NCI-H345 treated with DMSO at 0.1 percent for 48 hours (cell line): ENCODE data around the gene PRICKLE3.
"Not testable (repeated sequence)": the region's sequence is repeated elsewhere in the genome, so short reads cannot be mapped to it uniquely, and the experiment has no call there.

Experiments used
- DNase-seq: peaks from one replicate; lab custom pipeline; 2025; ENCODE audit not compliant: unreplicated experiment; lab: John Stamatoyannopoulos, UW

The PRICKLE3 gene

DNA sequence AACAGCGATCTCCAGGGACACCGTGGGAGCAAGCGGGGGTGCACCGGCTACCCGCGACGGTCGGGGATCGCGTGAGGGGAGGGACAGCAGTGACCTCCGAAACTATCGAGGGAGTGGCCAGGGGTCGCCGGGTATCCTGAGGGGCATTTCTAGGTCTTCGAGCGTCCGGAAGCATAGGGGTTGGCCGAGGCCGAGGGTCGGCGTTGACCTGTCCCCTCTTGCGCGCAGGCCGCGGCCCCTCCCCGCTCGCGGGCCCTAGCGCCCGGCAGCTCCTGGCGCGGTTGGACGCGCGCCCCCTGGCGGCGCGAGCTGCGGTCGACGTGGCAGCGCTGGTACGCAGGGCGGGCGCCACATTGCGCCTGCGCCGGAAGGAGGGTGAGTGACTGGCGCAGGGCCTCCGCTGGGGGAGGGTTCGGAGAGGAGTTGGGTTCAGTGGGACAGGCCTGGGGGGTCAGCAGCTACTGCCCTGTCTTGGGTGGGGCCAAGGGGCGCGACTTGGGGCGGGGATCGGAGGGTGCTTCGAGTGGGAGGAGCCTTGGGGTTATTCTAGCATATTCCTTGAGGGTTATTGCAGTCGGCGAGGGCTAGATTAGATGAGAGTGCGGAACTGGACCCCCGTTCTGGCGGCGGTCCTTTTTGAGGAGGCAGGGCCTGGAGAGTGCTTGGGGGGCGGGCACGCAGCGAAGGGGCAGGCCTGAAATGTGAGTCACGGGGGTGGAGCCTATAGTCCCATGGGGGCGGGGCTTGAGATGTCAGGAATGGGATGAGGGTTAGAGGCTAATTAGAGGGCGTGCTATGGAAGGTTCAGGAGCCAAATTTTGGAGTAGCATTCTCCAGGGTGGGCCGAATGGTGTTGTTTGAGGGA lies 22.4 kb downstream of the PRICKLE3 start:
- DNase-seq, result peak; percentile 43

DNA sequence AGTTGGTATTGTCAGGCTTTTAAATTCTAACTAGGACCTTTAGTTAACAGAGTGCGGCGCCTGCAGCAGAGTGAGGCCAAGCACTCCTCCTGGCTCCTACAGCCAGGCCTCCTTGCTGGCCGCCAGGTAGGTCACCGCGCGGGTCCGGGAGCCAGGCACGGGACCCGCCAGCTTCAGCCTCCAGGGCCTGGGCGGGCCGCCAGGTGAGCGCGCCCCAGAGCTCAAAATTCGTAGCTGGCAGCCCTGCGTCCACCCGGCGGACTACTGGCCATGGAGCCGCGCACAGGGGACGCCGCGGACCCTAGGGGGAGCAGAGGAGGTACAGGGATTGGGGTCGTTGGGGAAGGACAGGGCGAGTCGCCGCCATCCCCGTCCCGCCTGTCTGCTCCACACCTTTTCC lies 23.6 kb downstream of the PRICKLE3 start, which contains the start of gene MAGIX:
MAGIX (plus strand) TSS at position 139 of the 400 bp plus-strand sequence; CDS start at position 271, 132 bp downstream.
- no peak for DNase-seq

DNA sequence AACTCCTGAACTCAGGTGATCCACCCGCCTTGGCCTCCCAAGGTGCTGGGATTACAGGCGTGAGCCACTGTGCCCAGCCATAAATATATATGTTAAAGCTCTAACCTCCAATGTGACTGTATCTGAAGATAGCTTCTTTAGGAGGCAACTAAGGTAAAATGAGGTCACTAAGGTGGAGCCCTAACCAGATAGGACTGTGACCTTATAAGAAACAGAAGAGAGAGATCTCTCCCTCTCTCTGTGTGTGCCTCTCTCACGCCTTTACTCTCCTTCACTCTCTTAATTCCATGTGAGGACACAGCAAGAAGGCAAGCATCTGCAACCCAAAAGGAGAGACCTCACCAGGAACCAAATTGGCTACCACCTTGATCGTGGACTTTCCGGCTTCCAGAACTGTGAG lies 24.5 kb downstream of the PRICKLE3 start:
- no peak for DNase-seq

DNA sequence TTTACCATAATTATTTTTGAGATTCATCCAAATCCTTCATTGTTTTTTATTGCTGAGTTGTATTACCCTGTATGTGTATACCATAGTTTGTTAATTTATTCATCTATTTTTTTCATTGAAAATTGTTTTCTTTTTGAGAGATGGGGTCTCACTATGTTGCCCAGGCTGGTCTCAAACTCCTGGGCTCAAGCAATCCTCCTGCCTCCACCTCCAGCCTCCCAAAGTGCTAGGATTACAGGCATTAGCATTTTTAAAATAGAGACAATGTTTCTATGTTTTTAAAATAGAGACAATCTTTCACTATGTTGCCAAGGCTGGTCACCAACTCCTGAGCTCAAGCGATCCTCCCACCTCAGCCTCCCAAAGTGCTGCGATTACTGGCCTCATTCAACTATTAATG lies 25.3 kb downstream of the PRICKLE3 start:
- DNase-seq, result no peak

DNA sequence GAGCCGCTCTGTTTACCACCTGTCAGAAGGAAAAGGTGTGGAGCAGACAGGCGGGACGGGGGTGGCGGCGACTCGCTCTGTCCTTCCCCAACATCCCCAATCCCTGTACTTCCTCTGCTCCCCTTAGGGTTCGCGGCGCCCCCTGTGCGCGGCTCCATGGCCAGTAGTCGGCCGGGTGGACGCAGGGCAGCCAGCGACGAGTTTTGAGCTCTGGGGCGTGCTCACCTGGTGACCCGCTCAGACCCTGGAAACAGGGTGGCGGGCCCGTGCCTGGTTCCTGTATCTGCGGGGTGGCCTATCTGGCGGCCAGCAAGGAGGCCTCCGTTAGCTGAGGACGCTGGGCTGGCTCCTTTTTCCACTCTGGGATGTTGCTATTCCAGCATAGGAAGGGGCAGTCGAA lies 29.0 kb downstream of the PRICKLE3 start:
- DNase-seq, result no peak

DNA sequence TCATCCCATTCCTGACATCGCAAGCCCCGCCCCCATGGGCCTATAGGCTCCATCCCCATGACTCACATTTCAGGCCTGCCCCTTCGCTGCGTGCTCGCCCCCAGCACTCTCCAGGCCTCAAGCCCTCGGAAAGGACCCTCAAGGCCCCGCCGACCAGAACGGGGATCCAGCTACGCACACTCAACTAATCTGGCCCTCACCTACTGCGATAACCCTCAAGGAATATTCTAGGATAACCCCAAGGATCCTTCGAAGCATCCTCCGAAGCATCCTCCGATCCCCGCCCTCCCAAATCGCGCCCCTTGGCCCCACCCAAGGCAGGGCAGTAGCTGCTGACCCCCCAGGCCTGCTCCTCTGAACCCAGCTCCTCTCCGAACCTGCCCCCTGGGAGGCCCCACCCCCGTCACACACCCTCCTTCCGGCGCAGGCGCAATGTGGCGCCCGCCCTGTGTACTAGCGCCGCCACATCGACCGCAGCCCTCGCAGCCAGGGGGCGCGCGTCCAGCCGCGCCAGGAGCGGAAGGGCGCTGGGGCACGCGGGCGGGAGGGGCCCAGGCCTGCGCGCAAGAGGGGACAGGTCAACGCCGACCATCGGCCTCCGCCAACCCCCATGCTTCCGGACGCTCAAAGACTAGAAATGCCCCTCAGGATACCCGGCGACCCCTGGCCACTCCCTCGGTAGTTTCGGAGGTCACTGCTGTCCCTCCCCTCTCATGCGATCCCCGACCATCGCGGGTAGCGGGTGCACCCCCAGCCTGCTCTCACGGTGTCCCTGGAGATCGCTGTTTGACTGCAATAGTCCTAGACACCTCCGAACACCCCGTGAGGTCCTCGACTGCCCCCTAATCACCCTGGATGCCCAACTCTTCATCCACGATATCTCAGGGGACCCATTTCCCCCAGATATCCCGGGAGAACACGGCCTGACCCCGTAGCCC lies 30.0 kb downstream of the PRICKLE3 start:
- DNase-seq, result peak; percentile 76

DNA sequence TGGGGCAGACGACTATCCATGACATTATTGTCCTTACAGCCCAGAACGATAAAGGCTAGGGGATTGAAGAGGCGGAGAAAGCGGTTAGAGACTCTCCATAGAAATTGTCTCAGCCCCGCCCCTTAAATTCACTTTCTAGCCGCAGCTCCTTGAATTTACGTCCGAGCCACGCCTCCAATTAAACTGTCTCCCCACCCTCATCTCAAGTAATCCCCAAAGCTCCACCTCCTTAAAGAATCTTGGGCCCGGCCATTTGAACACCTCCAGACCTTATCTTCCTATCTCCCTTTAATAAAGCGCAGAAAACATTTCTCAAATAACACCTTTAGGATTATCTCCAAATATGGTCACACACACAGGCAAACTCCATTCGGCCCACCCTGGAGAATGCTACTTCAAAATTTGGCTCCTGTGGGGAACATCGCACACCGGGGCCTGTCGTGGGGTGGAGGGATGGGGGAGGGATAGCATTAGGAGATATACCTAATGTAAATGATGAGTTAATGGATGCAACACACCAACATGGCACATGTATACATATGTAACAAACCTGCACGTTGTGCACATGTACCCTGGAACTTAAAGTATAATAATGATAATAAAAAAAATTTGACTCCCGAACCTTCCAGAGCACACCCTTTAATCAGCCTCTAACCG lies 30.8 kb downstream of the PRICKLE3 start:
- no peak for DNase-seq

DNA sequence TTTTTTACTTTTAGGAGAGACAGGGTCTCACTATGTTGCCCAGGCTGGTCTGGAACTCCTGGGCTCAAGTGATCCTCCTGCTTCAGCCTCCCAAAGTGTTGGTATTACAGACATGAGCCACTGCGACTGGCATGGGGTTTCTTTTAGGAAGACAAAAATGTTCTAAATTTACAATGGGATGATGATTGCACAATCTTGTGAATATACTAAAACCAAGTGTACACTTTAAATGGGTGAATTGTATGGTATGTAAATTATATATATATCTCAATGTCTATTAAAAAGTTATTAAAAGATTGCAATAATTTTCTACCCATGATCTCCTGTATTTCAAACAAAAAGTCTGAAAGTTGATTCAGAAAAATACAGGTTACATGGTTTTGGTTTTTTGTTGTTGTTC lies 32.7 kb downstream of the PRICKLE3 start:
- no peak for DNase-seq

DNA sequence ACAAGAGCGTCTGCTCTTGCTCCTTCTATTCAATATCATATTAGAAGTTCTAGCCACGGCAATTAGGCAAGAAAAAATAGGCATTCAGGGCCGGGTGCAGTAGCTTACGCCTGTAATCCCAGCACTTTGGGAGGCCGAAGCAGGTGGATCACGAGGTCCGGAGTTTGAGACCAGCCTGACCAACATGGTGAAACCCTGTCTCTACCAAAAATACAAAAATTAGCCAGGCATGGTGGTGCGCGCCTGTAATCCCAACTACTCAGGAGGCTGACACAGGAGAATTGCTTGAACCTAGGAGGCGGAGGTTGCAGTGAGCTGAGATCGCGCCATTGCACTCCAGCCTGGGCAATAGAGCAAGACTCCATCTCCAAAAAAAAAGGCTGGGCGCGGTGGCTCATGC lies 36.9 kb downstream of the PRICKLE3 start:
- not testable (repeated sequence) for DNase-seq

DNA sequence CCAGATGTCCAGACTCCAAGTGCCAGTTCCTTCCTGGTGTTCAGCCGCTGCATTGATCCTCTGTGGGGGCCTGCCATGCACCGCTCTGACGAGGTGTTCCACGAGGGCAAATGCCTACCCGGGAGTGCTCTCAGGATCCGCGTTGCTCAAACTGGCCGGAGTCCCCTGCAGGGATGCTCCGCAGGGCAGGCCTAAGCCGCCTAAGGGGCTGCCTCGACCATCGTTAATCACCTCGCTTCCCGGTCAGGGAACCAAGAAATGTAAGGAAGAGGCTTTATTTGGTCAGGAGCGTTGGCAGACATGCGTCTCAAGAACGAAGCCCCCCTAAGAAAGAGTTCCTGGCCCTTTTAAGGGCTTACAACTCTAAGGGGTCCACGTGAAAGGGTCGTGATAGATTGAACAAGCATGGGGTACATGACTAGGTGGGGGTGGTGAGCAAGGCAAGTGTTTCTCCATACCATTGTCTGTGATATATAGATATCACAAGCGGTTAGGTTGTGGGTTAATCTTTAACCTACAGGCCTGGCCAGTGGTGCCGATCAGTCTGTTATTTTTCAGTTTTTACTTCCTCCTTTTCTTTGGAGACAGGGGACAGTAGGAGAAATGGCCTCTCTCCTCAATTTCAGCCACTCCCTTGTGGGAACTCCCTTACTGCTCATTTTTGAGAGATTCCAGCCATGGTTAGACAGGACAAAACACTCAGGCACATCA lies 37.6 kb downstream of the PRICKLE3 start:
- not testable (repeated sequence) for DNase-seq

DNA sequence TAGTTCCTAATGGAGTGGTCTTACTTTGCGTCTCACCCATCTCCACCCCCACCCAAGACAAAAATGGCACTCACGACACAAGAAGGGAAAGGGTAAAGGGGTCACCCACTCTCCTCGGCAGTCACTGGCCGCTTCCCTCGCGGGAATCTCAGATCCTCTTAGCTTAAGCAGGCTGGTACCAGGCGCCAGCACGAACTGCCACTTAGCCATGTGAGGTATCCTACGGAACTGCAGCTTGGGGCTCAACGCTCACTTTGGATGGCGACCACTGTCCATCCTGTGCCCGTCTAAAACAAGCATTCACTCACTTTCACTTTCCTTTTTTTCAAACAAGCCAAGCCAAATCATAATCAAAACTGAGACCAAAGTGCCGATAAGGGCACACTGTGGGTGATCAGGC lies 38.2 kb downstream of the PRICKLE3 start:
- DNase-seq, result no peak

DNA sequence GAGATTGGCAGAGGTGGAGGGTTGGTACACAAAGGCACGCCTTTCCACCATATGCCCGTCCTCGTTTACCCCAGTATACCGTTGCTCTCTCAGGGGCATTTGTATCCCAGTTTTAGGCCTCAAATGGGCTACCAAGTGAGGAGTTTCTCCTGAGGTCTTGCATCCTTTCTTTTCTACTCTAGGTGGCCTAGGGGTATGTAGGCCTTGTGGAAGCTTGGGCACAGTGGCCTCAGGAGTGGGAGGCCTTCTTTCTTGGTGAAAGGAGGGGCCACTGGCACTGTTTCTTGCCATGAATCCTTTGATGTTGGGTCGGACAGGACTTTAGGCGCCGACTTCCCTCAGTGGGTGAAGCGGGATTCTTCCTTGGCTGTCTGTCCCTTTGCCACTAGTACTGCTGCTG lies 38.9 kb downstream of the PRICKLE3 start:
- DNase-seq, result no peak

DNA sequence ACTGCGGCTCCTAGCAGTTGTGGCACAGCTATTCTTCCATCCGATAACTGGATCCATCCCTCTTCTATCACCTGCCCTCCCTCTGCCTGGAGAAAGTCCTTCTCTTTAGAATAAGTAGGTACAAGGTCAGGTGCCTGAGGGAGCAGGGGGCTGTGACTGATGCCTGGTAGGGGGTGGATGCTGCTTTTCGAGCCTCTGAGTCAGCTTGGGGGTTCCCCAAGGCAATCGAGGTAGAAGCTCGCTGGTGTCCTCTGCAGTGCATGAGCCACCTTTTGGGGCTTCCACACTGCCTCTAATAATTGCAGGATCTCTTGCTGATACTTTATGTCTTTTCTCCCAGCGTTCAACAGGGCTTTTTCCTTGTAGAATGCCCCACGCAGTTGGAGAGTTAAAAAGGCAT lies 43.0 kb downstream of the PRICKLE3 start:
- not testable (repeated sequence) for DNase-seq

DNA sequence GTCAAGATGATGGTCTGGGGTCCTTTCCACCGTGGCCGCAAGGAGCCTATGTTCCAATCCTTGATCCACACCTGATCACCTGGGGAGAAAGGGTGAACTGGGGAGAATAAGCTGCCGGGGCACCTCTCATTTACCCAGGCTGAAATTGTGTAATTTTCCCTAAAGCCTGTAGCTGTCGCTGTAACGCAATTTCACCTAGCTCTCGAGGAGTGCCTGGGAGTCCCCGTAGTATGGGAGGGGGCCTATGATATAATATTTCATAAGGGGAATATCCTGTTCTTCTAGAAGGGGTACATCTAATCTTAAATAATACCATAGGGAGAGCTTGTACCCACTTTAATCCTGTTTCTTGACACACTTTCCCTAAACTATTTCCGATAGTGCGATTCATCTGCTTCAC lies 43.9 kb downstream of the PRICKLE3 start:
- DNase-seq, result not testable (repeated sequence)

DNA sequence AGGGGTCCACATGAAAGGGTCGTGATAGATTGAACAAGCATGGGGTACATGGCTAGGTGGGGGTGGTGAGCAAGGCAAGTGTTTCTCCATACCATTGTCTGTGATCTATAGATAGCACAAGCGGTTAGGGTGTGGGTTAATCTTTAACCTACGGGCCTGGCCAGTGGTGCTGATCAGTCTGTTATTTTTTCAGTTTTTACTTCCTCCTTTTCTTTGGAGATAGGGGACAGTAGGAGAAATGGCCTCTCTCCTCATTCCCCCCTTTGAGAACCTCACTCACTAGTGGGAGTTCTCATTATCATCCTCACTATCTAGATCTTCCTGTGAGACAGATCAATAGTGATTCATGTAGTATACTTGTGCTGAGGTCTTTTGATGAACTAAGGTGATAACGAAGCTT lies 46.5 kb downstream of the PRICKLE3 start:
- DNase-seq, result no peak

DNA sequence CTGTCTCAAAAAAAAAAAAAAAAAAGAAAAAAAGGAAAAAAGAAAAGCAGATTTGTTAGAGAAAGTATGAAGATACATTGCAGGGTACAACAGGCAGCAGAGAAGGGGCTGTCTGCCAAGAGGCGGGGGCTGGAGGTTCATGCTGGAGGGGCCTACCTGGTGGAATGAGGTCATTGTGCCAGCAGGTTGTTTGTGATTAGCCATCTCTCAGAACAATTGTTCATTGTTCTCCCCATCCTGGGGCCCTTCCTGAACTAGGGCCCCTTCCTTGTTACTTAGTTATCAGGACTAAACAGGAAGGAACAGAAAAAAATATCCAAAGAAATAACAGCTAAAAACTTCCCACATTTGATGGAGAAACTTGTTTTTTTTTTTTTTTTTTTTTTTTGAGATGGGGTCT lies 48.7 kb downstream of the PRICKLE3 start:
- DNase-seq, result no peak

DNA sequence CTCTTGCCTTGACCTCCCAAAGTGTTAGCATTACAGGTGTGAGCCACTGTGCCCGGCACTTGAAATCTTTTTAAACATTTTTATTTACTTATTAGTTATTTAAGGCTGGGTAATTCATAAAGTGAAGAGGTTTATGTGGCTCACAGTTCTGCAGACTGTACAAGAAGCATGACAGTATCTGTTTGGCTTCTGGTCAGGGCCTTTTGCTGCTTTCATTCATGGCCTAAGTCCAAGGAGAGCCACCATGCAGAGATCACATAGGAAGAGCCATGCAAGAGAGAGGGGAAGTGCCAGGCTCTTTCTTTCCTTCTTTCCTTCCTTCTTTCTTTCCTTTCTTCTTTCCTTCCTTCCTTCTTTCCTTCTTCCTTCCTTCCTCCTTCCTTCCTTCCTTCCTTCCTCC lies 52.4 kb downstream of the PRICKLE3 start:
- no peak for DNase-seq

DNA sequence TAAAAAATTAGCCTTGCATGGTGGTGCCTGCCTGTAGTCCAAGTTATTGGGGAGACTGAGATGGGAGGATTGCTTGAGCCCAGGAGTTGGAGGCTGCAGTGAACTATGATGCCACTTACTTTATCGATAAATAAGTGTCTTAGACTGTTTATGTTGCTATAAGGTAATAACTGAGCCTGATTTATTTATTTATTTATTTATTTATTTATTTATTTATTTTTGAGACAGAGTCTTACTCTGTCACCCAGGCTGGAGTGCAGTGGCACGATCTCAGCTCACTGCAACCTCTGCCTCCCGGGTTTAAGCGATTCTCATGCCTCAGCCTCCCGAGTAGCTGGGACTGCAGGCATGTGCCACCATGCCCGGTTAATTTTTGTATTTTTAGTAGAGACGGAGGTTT lies 53.9 kb downstream of the PRICKLE3 start:
- DNase-seq, result not testable (repeated sequence)

DNA sequence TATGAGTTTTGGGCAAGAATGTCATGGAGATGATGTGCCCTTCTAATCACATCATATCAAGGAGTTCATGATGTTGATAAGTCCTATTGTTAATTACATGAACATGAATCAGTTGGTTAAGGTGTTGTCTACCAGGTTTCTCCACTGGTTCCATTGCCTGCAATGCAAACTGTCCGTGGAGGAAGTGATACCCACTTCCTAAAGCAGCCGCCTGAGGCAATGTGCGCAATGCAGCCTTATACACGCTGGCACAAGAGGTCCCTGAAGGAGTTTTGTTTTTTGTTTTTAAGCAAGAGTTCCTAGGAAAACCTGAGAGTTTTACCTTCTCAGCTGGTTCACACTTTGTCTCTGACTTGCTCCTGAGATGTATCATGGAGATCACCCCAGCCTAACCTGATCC lies 56.7 kb downstream of the PRICKLE3 start:
- DNase-seq, result no peak

DNA sequence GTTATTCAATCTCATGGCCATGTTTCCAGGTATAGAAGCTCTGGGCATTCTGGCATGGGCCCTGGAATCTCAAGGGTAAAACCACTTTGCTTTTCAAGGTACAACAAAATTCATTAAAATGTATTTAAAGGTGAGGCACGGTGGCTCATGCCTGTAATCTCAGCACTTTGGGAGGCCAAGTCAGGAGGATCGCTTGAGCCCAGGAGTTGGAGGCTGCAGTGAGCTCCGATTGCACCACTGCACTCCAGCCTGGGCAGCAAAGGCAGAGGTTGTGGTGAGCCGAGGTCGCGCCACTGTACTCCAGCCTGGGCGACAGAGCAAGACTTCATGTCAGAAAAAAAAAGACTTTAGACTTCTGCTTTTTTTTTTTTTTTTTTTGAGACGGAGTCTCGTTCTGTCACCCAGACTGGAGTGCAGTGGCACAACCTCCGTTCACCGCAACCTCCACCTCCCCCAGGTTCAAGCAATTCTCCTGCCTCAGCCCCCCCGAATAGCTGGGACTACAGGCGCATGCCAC lies 58.4 kb downstream of the PRICKLE3 start:
- not testable (repeated sequence) for DNase-seq
